Measurements from ENCODE around the gene PCNA.

GRCh38 chr20:5116875-5117274 lies 2.9 kb downstream of the PCNA start:
- TF ChIP-seq, protein P1, sequence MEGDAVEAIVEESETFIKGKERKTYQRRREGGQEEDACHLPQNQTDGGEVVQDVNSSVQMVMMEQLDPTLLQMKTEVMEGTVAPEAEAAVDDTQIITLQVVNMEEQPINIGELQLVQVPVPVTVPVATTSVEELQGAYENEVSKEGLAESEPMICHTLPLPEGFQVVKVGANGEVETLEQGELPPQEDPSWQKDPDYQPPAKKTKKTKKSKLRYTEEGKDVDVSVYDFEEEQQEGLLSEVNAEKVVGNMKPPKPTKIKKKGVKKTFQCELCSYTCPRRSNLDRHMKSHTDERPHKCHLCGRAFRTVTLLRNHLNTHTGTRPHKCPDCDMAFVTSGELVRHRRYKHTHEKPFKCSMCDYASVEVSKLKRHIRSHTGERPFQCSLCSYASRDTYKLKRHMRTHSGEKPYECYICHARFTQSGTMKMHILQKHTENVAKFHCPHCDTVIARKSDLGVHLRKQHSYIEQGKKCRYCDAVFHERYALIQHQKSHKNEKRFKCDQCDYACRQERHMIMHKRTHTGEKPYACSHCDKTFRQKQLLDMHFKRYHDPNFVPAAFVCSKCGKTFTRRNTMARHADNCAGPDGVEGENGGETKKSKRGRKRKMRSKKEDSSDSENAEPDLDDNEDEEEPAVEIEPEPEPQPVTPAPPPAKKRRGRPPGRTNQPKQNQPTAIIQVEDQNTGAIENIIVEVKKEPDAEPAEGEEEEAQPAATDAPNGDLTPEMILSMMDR (IDR thresholded peaks at IDR 0.05): no peak
- TF ChIP-seq EP300 (IDR thresholded peaks at IDR 0.05) (no peak), POLR2A (IDR thresholded peaks at IDR 0.05) (no peak)

All from tibial nerve (tissue), 4 donors.